Neuron (in vitro differentiated cells): ENCODE data around the gene PLPPR3.

Experiments used
- H2AFZ ChIP-seq: one replicate; pipeline ENCODE4 v1.6.1; 2013; ENCODE audit warnings: low read depth, mild to moderate bottlenecking, inconsistent platforms, low read length, moderate library complexity
- H3K27me3 ChIP-seq: one replicate; pipeline ENCODE4 v1.6.1; 2013; ENCODE audit warnings: low read length; ENCODE audit not compliant: insufficient read depth
- H3K36me3 ChIP-seq: one replicate; pipeline ENCODE4 v1.6.1; 2013; ENCODE audit warnings: low read length; ENCODE audit not compliant: insufficient read depth
- H3K4me1 ChIP-seq: one replicate; pipeline ENCODE4 v1.6.1; 2013; ENCODE audit warnings: low read length; ENCODE audit not compliant: insufficient read depth
- H3K4me3 ChIP-seq: 2 replicates; pipeline ENCODE4 v1.5.1; 2013; ENCODE audit warnings: mild to moderate bottlenecking, low read length, moderate library complexity
- H3K9me3 ChIP-seq: one replicate; pipeline ENCODE4 v1.6.1; 2013; ENCODE audit warnings: low read length

Gene PLPPR3

GRCh38 chr19:799076-799881, 22.5 kb downstream of the PLPPR3 start:
- peak overlapping the region; percentile 96 for H3K4me3 ChIP-seq
- no peak overlapping the region for H2AFZ ChIP-seq
- no peaks in the 10 kb centered on the region for H3K27me3 ChIP-seq
- no peaks in the 10 kb centered on the region for H3K9me3 ChIP-seq
- peaks cover 45% of the 10 kb centered on the region for H3K36me3 ChIP-seq
- H3K4me1 ChIP-seq, result peaks cover 44% of the 10 kb centered on the region

- Histone ChIP-seq H3K27me3 (no peaks in the 10 kb centered on the region), H2AFZ (no peak overlapping the region), H3K9me3 (peaks cover 2% of the 10 kb centered on the region), H3K4me1 (peaks cover 44% of the 10 kb centered on the region), H3K4me3 (peak overlapping the region; percentile 96), H3K36me3 (peaks cover 38% of the 10 kb centered on the region)
Observed at GRCh38 chr19:798415-799075, 23.2 kb downstream of the PLPPR3 start.

GRCh38 chr19:797528-798414, 24.0 kb downstream of the PLPPR3 start:
- peaks cover 2% of the 10 kb centered on the region for H3K9me3 ChIP-seq
- peaks cover 30% of the 10 kb centered on the region for H3K36me3 ChIP-seq
- H2AFZ ChIP-seq, result no peak overlapping the region
- peak overlapping the region; percentile 96 for H3K4me3 ChIP-seq
- H3K27me3 ChIP-seq, result no peaks in the 10 kb centered on the region
- peaks cover 43% of the 10 kb centered on the region for H3K4me1 ChIP-seq

GRCh38 chr19:796692-797527, 24.8 kb downstream of the PLPPR3 start, which contains the start of gene PTBP1:
TSS of gene PTBP1 (plus strand) at chr19:797452. CDS start at chr19:797498, 46 bp downstream.
- H3K4me1 ChIP-seq, result peaks cover 35% of the 10 kb centered on the region
- H3K27me3 ChIP-seq, result no peaks in the 10 kb centered on the region
- peak within 1 kb of the TSS; percentile 73 for H2AFZ ChIP-seq
- H3K36me3 ChIP-seq, result peaks cover 23% of the 10 kb centered on the region
- peaks cover 2% of the 10 kb centered on the region for H3K9me3 ChIP-seq
- peak within 1 kb of the TSS; percentile 96 for H3K4me3 ChIP-seq

GRCh38 chr19:795691-796581, 25.8 kb downstream of the PLPPR3 start:
- peak overlapping the region; percentile 71 for H3K4me3 ChIP-seq

GRCh38 chr19:795073-795611, 26.6 kb downstream of the PLPPR3 start:
- Histone ChIP-seq H3K36me3 (peaks cover 5% of the 10 kb centered on the region), H3K9me3 (peaks cover 2% of the 10 kb centered on the region), H3K4me3 (no peak overlapping the region), H2AFZ (no peak overlapping the region), H3K27me3 (no peaks in the 10 kb centered on the region), H3K4me1 (peaks cover 17% of the 10 kb centered on the region)

More at GRCh38 chr19:795691-796581, 25.8 kb downstream of the PLPPR3 start:
- Histone ChIP-seq H3K9me3 (peaks cover 2% of the 10 kb centered on the region), H3K36me3 (peaks cover 13% of the 10 kb centered on the region), H3K4me1 (peaks cover 25% of the 10 kb centered on the region), H2AFZ (peak overlapping the region; percentile 73), H3K27me3 (no peaks in the 10 kb centered on the region)

GRCh38 chr19:793806-794205, 27.9 kb downstream of the PLPPR3 start:
- Histone ChIP-seq H3K36me3 (no peaks in the 10 kb centered on the region), H3K27me3 (no peaks in the 10 kb centered on the region), H2AFZ (no peak overlapping the region), H3K9me3 (peaks cover 2% of the 10 kb centered on the region), H3K4me3 (no peak overlapping the region), H3K4me1 (peaks cover 13% of the 10 kb centered on the region)

GRCh38 chr19:792306-792885, 29.4 kb downstream of the PLPPR3 start:
- Histone ChIP-seq H3K4me3 (no peak overlapping the region), H3K9me3 (peaks cover 2% of the 10 kb centered on the region), H3K36me3 (no peaks in the 10 kb centered on the region), H2AFZ (no peak overlapping the region), H3K27me3 (no peaks in the 10 kb centered on the region), H3K4me1 (peaks cover 14% of the 10 kb centered on the region)

GRCh38 chr19:791567-792305, 30.0 kb downstream of the PLPPR3 start:
- Histone ChIP-seq H3K36me3 (no peaks in the 10 kb centered on the region), H3K27me3 (no peaks in the 10 kb centered on the region), H3K4me3 (no peak overlapping the region), H3K9me3 (peaks cover 2% of the 10 kb centered on the region), H2AFZ (no peak overlapping the region), H3K4me1 (peaks cover 14% of the 10 kb centered on the region)

GRCh38 chr19:791007-791566, 30.7 kb downstream of the PLPPR3 start:
- H2AFZ ChIP-seq, result no peak overlapping the region
- no peaks in the 10 kb centered on the region for H3K27me3 ChIP-seq
- H3K9me3 ChIP-seq, result peaks cover 2% of the 10 kb centered on the region
- H3K36me3 ChIP-seq, result no peaks in the 10 kb centered on the region
- no peak overlapping the region for H3K4me3 ChIP-seq
- peaks cover 13% of the 10 kb centered on the region for H3K4me1 ChIP-seq
